ENCODE results near the gene SCAPER. TPM values are rescaled to one million over a fixed set of nuclear protein-coding genes. Genes with fewer than 3 reads are reported as not detected.

SCAPER gene
- total and polyA plus RNA-seq, 10 donors: 3.9 to 53.3 (median 34.0) TPM

- no peaks in the 10 kb centered on the region for H3K9me3 ChIP-seq
- peaks cover 0 to 11% (median 0%) of the 10 kb centered on the region in 6 donors for H3K36me3 ChIP-seq
- no peaks in the 10 kb centered on the region for H3K27me3 ChIP-seq (replicated peaks in 1 of 7)
- intact Hi-C loops (cut with DNase I; ENCODE audit: low total_unique reads): no loop called here
- H3K27ac ChIP-seq: no peak overlapping the region
- TF ChIP-seq POLR2A (IDR thresholded peaks at IDR 0.05) (no peak), POLR2AphosphoS5 (IDR thresholded peaks at IDR 0.05) (no peak), CTCF (IDR thresholded peaks at IDR 0.05 in 8 of 11, conservative IDR thresholded peaks at IDR 0.05 in 3 of 11) (no peak)
- DNase-seq: no peak
- no peaks in the 10 kb centered on the region for H3K4me1 ChIP-seq
- H3K4me3 ChIP-seq: no peak overlapping the region
Measured at GRCh38 chr15:76391847-76392246, 513.3 kb downstream of the SCAPER start.

GRCh38 chr15:76391309-76391708, 513.8 kb downstream of the SCAPER start:
- no peaks in the 10 kb centered on the region for H3K27me3 ChIP-seq (replicated peaks in 1 of 7)
- 95 to 98% (median 95%) methylated on average over 3 of the region's 3 CpGs for WGBS, 5 donors
- H3K36me3 ChIP-seq: peaks cover 0 to 15% (median 0%) of the 10 kb centered on the region in 6 donors
- DNase-seq: no peak
- H3K27ac ChIP-seq: no peak overlapping the region
- H3K4me3 ChIP-seq: no peak overlapping the region
- no peaks in the 10 kb centered on the region for H3K9me3 ChIP-seq
- H3K4me1 ChIP-seq: no peaks in the 10 kb centered on the region
- TF ChIP-seq POLR2AphosphoS5 (IDR thresholded peaks at IDR 0.05): no peak
- no peak for TF ChIP-seq CTCF (IDR thresholded peaks at IDR 0.05 in 8 of 11, conservative IDR thresholded peaks at IDR 0.05 in 3 of 11)
- TF ChIP-seq POLR2A (IDR thresholded peaks at IDR 0.05): no peak
- intact Hi-C loops (cut with DNase I; ENCODE audit: low total_unique reads): no loop called here

GRCh38 chr15:76390571-76390970, 514.6 kb downstream of the SCAPER start:
- intact Hi-C loops (cut with DNase I; ENCODE audit: low total_unique reads): no loop called here
- Histone ChIP-seq H3K4me3 (no peak overlapping the region), H3K4me1 (no peaks in the 10 kb centered on the region), H3K27ac (no peak overlapping the region), H3K36me3 (peaks cover 0 to 15% (median 0%) of the 10 kb centered on the region in 6 donors), H3K9me3 (no peaks in the 10 kb centered on the region), H3K27me3 (replicated peaks in 1 of 7) (no peaks in the 10 kb centered on the region)
- no peak for TF ChIP-seq POLR2AphosphoS5 (IDR thresholded peaks at IDR 0.05)
- no peak for TF ChIP-seq CTCF (IDR thresholded peaks at IDR 0.05 in 8 of 11, conservative IDR thresholded peaks at IDR 0.05 in 3 of 11)
- TF ChIP-seq POLR2A (IDR thresholded peaks at IDR 0.05): no peak
- DNase-seq: no peak

DNA sequence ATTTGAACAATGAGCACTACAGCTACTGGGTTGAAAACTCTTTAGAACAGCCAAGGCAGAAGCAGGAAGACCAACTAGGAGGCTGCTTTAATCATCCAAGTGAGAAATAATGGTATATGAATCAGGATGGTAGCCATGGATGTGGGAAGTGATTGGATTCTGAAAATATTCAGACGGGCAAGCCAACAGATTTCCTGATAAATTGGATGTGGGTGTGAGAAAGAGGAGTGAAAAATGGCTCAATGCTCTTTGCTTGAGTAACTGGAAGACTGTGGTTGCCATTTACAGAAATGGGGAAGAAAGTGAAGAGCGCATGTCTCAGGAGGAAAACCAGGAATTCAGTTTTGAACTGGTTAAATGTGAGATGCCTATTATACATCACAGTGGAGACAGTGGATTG, 518.2 kb downstream of the SCAPER start:
- H3K4me1 ChIP-seq: no peaks in the 10 kb centered on the region
- H3K27ac ChIP-seq: no peak overlapping the region
- H3K36me3 ChIP-seq: peaks cover 0 to 22% (median 0%) of the 10 kb centered on the region in 6 donors
- 86 to 93% (median 91%) methylated on average over 2 of the region's 2 CpGs for WGBS, 5 donors
- H3K9me3 ChIP-seq: no peaks in the 10 kb centered on the region
- DNase-seq: no peak
- H3K27me3 ChIP-seq (replicated peaks in 1 of 7): no peaks in the 10 kb centered on the region
- no peak overlapping the region for H3K4me3 ChIP-seq
- TF ChIP-seq POLR2A (IDR thresholded peaks at IDR 0.05): no peak
- TF ChIP-seq CTCF (IDR thresholded peaks at IDR 0.05 in 8 of 11, conservative IDR thresholded peaks at IDR 0.05 in 3 of 11): no peak
- intact Hi-C loops (cut with DNase I; ENCODE audit: low total_unique reads): no loop called here
